Upper lobe of left lung (tissue), 6 donors: ENCODE results near the gene ALPP. TPM values are rescaled to one million over a fixed set of nuclear protein-coding genes. Genes with fewer than 3 reads are reported as not detected.
"Not testable (repeated sequence)": the region's sequence is repeated elsewhere in the genome, so short reads cannot be mapped to it uniquely, and the experiment has no call there.

Experiments
- ATAC-seq, 2 donors: fragments of 200-7000 bp; cut with Tn5 transposase; one replicate each; pipeline ENCODE4 v1.9.1; 2022; ENCODE audit warnings: mild to moderate bottlenecking in 2 of 2, moderate library complexity in 2 of 2; ENCODE audit not compliant: low FRiP score in 2 of 2
- DNase-seq, 2 donors: peaks; one replicate each; pipeline ENCODE4 v3.0.0-alpha.2; 2019 to 2020
- H3K27ac ChIP-seq, 4 donors: fragments of 200-600 bp; sonication (generic); one replicate each; pipeline ENCODE4 v1.5.1; 2016 to 2019
- H3K27me3 ChIP-seq, 4 donors: fragments of 200-600 bp; sonication (generic); one replicate each; pipeline ENCODE4 v1.5.1; 2017 to 2019
- H3K36me3 ChIP-seq, 4 donors: fragments of 200-600 bp; sonication (generic); one replicate each; pipeline ENCODE4 v1.5.1; 2016 to 2019
- H3K4me1 ChIP-seq, 4 donors: fragments of 200-600 bp; sonication (generic); one replicate each; pipeline ENCODE4 v1.5.1; 2018 to 2019
- H3K4me3 ChIP-seq, 4 donors: fragments of 200-600 bp; sonication (generic); one replicate each; pipeline ENCODE4 v1.5.1; 2017 to 2019; ENCODE audit warnings: mild to moderate bottlenecking in 2 of 4, moderate library complexity in 1 of 4
- H3K9me3 ChIP-seq, 4 donors: fragments of 200-600 bp; sonication (generic); one replicate each; pipeline ENCODE4 v1.5.1; 2018 to 2019
- EP300 ChIP-seq, 4 donors: sonication (generic); formaldehyde crosslinking; IDR thresholded peaks; one replicate each; pipeline ENCODE4 v1.5.1; 2017; ENCODE audit warnings: antibody characterized with exemption in 4 of 4, control low read depth in 2 of 4
- POLR2A ChIP-seq, 4 donors: fragments of 450-650 bp; IDR thresholded peaks; one replicate each; pipeline ENCODE4 v1.5.1; 2016 to 2017; ENCODE audit warnings: antibody characterized with exemption in 4 of 4, mild to moderate bottlenecking in 2 of 4
- POLR2AphosphoS5 ChIP-seq, 2 donors: sonication (generic); formaldehyde crosslinking; IDR thresholded peaks; one replicate each; pipeline ENCODE4 v1.5.1; 2017; ENCODE audit warnings: antibody characterized with exemption in 2 of 2
- WGBS, 2 donors: methylation state at CpG; one replicate each; pipeline ENCODE4 v1.1.5; 2017 to 2018; 5-methylcytosine and 5-hydroxymethylcytosine counted together
- total RNA-seq, 6 donors: library from RNA; depleted of rRNA in 4 of 6; stranded (reverse); fragments of >200 nt in 4 of 6; gene quantifications; one replicate each; pipeline versions ENCODE4 v1.1.0 to v1.2.1, GENCODE V29; 2016 to 2021
- TF ChIP-seq, protein P1 (sequence below), 6 experiments: fragments of 450-650 bp in 4 of 6; fragments of 200-600 bp in 2 of 6; sonication (generic) in 2 of 6; IDR thresholded peaks; one replicate each; pipeline ENCODE4 v1.5.1; 2016 to 2019; ENCODE audit warnings: antibody characterized with exemption in 6 of 6
- donor health status: DM: no; HTN: no; CAD: no; lungs with moderate emphysema.
- donor health status: DM: no; HTN: yes; CAD: no; lungs with severe emphysema.

The ALPP gene
- total RNA-seq, 6 donors from 2014 or later = 4.8 to 59.1 (median 30.8) TPM

DNA sequence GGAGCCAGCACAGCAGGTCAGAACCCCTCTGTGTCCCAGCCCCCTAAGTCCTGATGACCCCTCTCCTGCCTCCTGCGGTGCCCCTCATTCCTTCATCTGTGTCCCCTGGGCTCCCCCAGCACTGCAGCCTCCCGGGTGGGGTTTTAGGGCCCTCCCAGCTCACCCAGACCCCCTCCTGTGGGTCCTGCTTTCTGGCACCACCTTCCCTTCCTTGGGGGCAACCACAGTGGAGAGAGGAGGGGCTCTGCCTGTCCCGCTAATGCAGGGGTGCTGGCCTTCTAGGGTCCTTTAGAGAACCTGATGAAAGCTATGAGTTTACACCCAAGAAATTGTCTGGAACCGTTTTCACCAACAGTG is 42.7 kb upstream of the ALPP start:
- 97 to 100% methylated on average over 3 to 4 of the region's 4 CpGs for WGBS, 2 donors
- peaks cover 0 to 19% (median 3%) of the 10 kb centered on the region in 4 donors for H3K36me3 ChIP-seq
- TF ChIP-seq POLR2AphosphoS5 (IDR thresholded peaks at IDR 0.05) = no peak
- no peak for TF ChIP-seq EP300 (IDR thresholded peaks at IDR 0.05)
- TF ChIP-seq POLR2A (IDR thresholded peaks at IDR 0.05) = no peak
- TF ChIP-seq, protein P1, sequence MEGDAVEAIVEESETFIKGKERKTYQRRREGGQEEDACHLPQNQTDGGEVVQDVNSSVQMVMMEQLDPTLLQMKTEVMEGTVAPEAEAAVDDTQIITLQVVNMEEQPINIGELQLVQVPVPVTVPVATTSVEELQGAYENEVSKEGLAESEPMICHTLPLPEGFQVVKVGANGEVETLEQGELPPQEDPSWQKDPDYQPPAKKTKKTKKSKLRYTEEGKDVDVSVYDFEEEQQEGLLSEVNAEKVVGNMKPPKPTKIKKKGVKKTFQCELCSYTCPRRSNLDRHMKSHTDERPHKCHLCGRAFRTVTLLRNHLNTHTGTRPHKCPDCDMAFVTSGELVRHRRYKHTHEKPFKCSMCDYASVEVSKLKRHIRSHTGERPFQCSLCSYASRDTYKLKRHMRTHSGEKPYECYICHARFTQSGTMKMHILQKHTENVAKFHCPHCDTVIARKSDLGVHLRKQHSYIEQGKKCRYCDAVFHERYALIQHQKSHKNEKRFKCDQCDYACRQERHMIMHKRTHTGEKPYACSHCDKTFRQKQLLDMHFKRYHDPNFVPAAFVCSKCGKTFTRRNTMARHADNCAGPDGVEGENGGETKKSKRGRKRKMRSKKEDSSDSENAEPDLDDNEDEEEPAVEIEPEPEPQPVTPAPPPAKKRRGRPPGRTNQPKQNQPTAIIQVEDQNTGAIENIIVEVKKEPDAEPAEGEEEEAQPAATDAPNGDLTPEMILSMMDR (IDR thresholded peaks at IDR 0.05) = no peak

GRCh38 chr2:232336241-232336736 is 42.3 kb upstream of the ALPP start:
- Histone ChIP-seq H3K36me3 (peaks cover 0 to 19% (median 3%) of the 10 kb centered on the region in 4 donors), H3K9me3 (no peaks in the 10 kb centered on the region), H3K27ac (no peak overlapping the region), H3K4me1 (no peaks in the 10 kb centered on the region), H3K4me3 (no peak overlapping the region), H3K27me3 (no peaks in the 10 kb centered on the region)
- ATAC-seq (no peak), DNase-seq (peak in 1 of 2 donors; percentile 14)
- WGBS, 2 donors = 92 to 99% methylated on average over 9 to 15 of the region's 15 CpGs
- no peak for TF ChIP-seq POLR2AphosphoS5 (IDR thresholded peaks at IDR 0.05)
- TF ChIP-seq, protein P1 (IDR thresholded peaks at IDR 0.05) = no peak
- no peak for TF ChIP-seq POLR2A (IDR thresholded peaks at IDR 0.05)
- TF ChIP-seq EP300 (IDR thresholded peaks at IDR 0.05) = no peak

More for the DNA sequence above, 42.7 kb upstream of the ALPP start:
- no peak overlapping the region for H3K27ac ChIP-seq
- H3K27me3 ChIP-seq = no peaks in the 10 kb centered on the region
- no peaks in the 10 kb centered on the region for H3K9me3 ChIP-seq
- H3K4me1 ChIP-seq = no peaks in the 10 kb centered on the region
- DNase-seq = no peak
- no peak overlapping the region for H3K4me3 ChIP-seq
- no peak for ATAC-seq

- Histone ChIP-seq H3K4me1 (no peaks in the 10 kb centered on the region), H3K27ac (no peak overlapping the region), H3K9me3 (no peaks in the 10 kb centered on the region), H3K4me3 (no peak overlapping the region), H3K36me3 (peaks cover 0 to 19% (median 3%) of the 10 kb centered on the region in 4 donors), H3K27me3 (no peaks in the 10 kb centered on the region)
- TF ChIP-seq EP300 (IDR thresholded peaks at IDR 0.05) = no peak
- ATAC-seq (no peak), DNase-seq (peak in 1 of 2 donors; percentile 17)
- 90 to 92% methylated on average over 9 to 14 of the region's 18 CpGs for WGBS, 2 donors
Measured at GRCh38 chr2:232336981-232337720, 41.4 kb upstream of the ALPP start.

- H3K4me1 ChIP-seq, ATAC-seq, H3K27me3 ChIP-seq, H3K4me3 ChIP-seq, H3K9me3 ChIP-seq, H3K27ac ChIP-seq: not testable (repeated sequence)
- H3K36me3 ChIP-seq = peaks cover 0 to 19% (median 3%) of the 10 kb centered on the region in 4 donors
- 87 to 100% methylated on average over 4 of the region's 16 CpGs for WGBS, 2 donors
- DNase-seq = peak in 1 of 2 donors; percentile 9
Measured at GRCh38 chr2:232338094-232338758, 40.3 kb upstream of the ALPP start.

DNA sequence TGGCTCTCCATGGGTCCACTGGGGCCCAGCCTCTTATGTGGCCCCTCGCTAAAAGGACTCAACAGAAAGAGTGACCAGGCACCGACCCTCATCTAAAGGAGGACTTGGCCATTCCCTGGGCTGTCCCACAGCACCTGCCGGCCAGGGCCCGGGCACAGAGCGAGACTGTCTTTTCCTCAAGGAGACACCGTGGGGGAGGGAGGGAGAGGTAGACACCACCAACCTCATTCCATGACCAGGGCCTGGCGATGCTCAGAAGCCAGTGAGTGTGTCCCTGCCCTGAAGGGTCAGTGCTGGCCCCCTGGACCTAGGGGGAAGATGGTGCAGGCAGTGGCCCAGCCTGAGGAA is 39.8 kb upstream of the ALPP start:
- peak in 1 of 2 donors; percentile 21 for DNase-seq

More for the DNA sequence above, 39.8 kb upstream of the ALPP start:
- Histone ChIP-seq H3K36me3 (peaks cover 0 to 19% (median 1%) of the 10 kb centered on the region in 4 donors), H3K9me3 (no peaks in the 10 kb centered on the region), H3K27ac (no peak overlapping the region), H3K4me3 (no peak overlapping the region), H3K27me3 (no peaks in the 10 kb centered on the region), H3K4me1 (no peaks in the 10 kb centered on the region)
- WGBS, 2 donors = 87 to 95% methylated on average over 7 of the region's 7 CpGs
- no peak for TF ChIP-seq POLR2A (IDR thresholded peaks at IDR 0.05)
- TF ChIP-seq, protein P1 (IDR thresholded peaks at IDR 0.05) = no peak
- TF ChIP-seq POLR2AphosphoS5 (IDR thresholded peaks at IDR 0.05) = no peak
- no peak for TF ChIP-seq EP300 (IDR thresholded peaks at IDR 0.05)
- ATAC-seq = no peak
